ENCODE measurements around the gene SRRM5. TPM values are rescaled to one million over a fixed set of nuclear protein-coding genes. Genes with fewer than 3 reads are reported as not detected.
A peak's percentile ranks its signal among the peaks of the same experiment; 100 is the strongest.

Gene SRRM5
- polyA plus RNA-seq, 1 of the 3 experiments (the other 2 are of a cell fraction), result 0.15 TPM

DNA sequence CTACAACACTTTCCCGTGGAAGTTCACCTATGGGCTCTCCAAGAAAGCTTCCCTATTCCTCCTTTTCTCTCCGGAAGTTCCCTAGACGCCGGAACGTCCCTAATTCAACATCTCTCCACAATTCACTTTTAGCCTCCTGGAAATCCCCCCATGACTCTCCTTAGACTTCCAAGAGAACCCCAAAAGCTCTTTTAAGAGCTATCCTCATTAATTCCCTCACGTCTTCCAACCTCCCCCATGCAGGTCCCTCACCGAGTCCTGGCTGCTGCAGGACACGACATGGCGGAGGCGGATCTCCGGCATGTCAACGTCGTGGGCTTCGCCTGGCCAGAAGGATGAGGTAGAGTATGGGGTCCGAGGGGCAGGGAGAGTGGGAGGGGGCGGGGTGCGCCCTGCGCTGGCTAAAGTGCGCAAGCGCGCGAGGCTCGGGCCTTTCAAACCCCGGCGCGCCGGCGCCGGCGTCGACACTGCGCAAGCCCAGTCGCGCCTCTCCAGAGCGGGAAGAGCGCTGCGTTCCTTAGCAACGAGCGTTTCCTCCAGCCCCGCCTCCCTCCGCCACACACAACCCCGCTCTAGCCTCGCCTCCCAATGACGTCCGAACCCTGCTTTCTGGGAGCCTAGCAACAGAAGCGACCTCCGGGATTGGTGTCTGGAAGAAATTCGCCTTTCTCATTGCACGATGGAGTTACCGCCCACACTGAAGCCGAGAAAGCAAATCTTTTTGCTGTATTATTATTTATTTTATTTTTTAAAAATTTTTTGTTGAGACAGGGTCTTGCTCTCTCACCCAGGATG lies 36.5 kb upstream of the SRRM5 start, which contains the start of the genes PINLYP and XRCC1 (continued):
- TF ChIP-seq ELF1 (IDR thresholded peaks at IDR 0.05) (no peak), MXI1 (IDR thresholded peaks at IDR 0.05; ENCODE audit: low read depth, low read length) (peak; percentile 57), NRF1 (IDR thresholded peaks at IDR 0.05; ENCODE audit: low read depth, low read length) (peak; percentile 97)

DNA sequence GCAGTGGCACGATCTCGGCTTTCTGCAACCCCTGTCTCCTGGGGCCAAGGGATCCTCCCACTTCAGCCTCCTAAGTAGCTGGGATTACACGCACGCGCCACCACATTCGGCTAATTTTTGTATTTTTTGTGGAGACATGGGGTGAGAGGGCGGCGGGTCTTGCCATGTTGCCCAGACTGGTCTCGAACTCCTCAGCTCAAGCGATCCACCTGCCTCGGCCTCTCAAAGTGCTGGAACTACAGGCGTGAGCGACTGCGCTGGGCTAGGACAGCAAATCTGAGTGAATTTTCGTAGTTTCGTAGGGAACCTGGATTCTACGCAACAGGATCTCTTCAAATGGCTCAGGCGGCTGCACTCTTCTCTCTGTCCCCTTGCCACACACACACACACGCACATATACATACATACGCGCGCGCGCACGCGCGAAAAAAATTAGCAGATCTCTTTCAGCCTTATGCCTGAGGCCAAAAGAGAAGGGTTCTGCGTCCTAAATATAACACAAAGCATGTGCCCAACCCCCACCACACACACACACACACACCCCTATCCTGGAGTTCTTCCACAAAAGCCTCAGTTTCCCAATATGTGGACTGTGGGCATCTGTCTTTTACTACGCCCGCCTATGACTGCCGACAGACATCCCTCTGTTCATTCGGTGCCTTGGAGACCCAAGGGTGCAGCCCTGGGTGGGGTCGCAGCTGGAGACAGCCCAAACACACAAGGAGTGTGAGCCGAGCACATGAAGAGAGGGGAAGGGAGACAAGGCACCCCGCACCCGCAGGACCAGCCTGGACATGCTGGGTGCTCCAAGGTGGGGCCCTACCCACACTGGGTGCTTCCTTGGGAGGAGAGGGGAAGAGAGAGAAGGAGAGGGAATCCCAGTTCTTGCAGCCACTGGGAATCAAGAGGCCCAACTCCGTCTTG lies 35.7 kb upstream of the SRRM5 start:
- POLR2A ChIA-PET, result interaction anchor here (1.7 kb wide), 1 partner anchor 20 kb away, joined by 4 read pairs; the partner anchor contains the start of gene ZNF576
- H3K4me3 ChIP-seq (ENCODE audit: low read depth in 2 of 2, low read length in 1 of 2), result peak overlapping the region; percentile 38 to 59
- H3K79me2 ChIP-seq (ENCODE audit: insufficient read depth), result peaks cover 23% of the 10 kb centered on the region; the same call in 1 of the 2 replicates
- H3K36me3 ChIP-seq (replicated peaks in 1 of 2; ENCODE audit: control insufficient read depth in 1 of 2, insufficient read depth in 2 of 2, low read length in 1 of 2), result peaks cover 0 to 9% of the 10 kb centered on the region in 2 experiments
- H3K9ac ChIP-seq, result peak overlapping the region; percentile 68
- H3K9me2 ChIP-seq, result no peaks in the 10 kb centered on the region
- no peaks in the 10 kb centered on the region for H3K27me3 ChIP-seq (ENCODE audit: insufficient read depth)
- 72% methylated on average over 33 of the region's 37 CpGs for WGBS (ENCODE audit: low lambda C conversion rate)
- H3K4me2 ChIP-seq, result peak overlapping the region; percentile 77
- H3F3A ChIP-seq (replicated peaks; ENCODE audit: insufficient read depth), result no peaks in the 10 kb centered on the region
- no peak for DNase-seq
- H4K20me1 ChIP-seq (ENCODE audit: insufficient read depth), result no peaks in the 10 kb centered on the region
- CTCF ChIA-PET, result interaction anchor here (2.7 to 3.7 kb wide), 2 partner anchors 19 to 21 kb away, joined by 12 to 43 read pairs; no protein-coding TSS in a partner anchor
- peak overlapping the region; percentile 73 to 87 for H3K27ac ChIP-seq (ENCODE audit: low read depth in 2 of 2, low read length in 1 of 2)
- TF ChIP-seq, protein P1, sequence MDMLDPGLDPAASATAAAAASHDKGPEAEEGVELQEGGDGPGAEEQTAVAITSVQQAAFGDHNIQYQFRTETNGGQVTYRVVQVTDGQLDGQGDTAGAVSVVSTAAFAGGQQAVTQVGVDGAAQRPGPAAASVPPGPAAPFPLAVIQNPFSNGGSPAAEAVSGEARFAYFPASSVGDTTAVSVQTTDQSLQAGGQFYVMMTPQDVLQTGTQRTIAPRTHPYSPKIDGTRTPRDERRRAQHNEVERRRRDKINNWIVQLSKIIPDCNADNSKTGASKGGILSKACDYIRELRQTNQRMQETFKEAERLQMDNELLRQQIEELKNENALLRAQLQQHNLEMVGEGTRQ (IDR thresholded peaks at IDR 0.05; ENCODE audit: borderline replicate concordance, low read depth, low read length), result no peak
- TF ChIP-seq NRF1 (IDR thresholded peaks at IDR 0.05; ENCODE audit: low read depth, low read length), result peak; percentile 32; the same call in 1 of the 2 replicates
- no peaks in the 10 kb centered on the region for H3K9me3 ChIP-seq
- H3K4me1 ChIP-seq (ENCODE audit: control insufficient read depth in 1 of 2, insufficient read depth in 2 of 2, low read depth in 1 of 2, low read length in 1 of 2), result peaks cover 0 to 19% of the 10 kb centered on the region in 2 experiments; a peak in 1 of 4 replicates
- peak overlapping the region; percentile 100 for H2AFZ ChIP-seq (ENCODE audit: low read depth)

DNA sequence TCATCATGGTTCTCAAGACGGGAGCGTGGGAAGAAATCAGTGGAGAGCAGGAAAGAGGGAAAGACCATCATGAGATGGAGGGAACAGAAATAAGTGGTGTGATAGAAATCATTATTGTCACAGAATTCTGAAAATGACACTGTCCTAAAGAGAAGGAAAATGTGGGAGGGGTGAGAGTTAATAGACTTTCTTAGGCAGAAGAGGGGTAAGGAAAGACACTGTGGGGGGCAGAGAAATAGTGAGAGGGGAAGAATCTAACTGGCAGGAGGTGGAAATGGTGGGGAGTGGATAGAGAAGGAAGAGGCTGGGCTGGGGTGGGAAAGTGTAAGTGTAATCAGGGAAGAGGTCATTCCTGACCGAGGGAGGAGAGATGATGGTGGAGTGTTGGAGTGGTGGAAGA lies 33.1 kb upstream of the SRRM5 start:
- TF ChIP-seq, protein P2, sequence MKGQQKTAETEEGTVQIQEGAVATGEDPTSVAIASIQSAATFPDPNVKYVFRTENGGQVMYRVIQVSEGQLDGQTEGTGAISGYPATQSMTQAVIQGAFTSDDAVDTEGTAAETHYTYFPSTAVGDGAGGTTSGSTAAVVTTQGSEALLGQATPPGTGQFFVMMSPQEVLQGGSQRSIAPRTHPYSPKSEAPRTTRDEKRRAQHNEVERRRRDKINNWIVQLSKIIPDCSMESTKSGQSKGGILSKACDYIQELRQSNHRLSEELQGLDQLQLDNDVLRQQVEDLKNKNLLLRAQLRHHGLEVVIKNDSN (IDR thresholded peaks at IDR 0.05; ENCODE audit: borderline replicate concordance, low read depth), result no peak
- TF ChIP-seq RXRA (IDR thresholded peaks at IDR 0.05; ENCODE audit: borderline replicate concordance, low read depth) (no peak), YY1 (IDR thresholded peaks at IDR 0.05; ENCODE audit: low read depth) (no peak), EZH2phosphoT487 (IDR thresholded peaks at IDR 0.05; ENCODE audit: borderline replicate concordance, low read depth) (no peak), GATA2 (CRISPR knock-in tag; IDR thresholded peaks at IDR 0.05) (no peak), GABPA (IDR thresholded peaks at IDR 0.05; ENCODE audit: low read depth) (no peak)
- TF ChIP-seq, protein P3, sequence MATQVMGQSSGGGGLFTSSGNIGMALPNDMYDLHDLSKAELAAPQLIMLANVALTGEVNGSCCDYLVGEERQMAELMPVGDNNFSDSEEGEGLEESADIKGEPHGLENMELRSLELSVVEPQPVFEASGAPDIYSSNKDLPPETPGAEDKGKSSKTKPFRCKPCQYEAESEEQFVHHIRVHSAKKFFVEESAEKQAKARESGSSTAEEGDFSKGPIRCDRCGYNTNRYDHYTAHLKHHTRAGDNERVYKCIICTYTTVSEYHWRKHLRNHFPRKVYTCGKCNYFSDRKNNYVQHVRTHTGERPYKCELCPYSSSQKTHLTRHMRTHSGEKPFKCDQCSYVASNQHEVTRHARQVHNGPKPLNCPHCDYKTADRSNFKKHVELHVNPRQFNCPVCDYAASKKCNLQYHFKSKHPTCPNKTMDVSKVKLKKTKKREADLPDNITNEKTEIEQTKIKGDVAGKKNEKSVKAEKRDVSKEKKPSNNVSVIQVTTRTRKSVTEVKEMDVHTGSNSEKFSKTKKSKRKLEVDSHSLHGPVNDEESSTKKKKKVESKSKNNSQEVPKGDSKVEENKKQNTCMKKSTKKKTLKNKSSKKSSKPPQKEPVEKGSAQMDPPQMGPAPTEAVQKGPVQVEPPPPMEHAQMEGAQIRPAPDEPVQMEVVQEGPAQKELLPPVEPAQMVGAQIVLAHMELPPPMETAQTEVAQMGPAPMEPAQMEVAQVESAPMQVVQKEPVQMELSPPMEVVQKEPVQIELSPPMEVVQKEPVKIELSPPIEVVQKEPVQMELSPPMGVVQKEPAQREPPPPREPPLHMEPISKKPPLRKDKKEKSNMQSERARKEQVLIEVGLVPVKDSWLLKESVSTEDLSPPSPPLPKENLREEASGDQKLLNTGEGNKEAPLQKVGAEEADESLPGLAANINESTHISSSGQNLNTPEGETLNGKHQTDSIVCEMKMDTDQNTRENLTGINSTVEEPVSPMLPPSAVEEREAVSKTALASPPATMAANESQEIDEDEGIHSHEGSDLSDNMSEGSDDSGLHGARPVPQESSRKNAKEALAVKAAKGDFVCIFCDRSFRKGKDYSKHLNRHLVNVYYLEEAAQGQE (IDR thresholded peaks at IDR 0.05; ENCODE audit: low read depth, low read length), result no peak
- ChIA-PET POLR2A (no interaction called here), CTCF (interaction anchor here (1.2 to 1.7 kb wide), 3 partner anchors 16 to 43 kb away, joined by 3 to 15 read pairs (median 4); no protein-coding TSS in a partner anchor)
- Histone ChIP-seq H3K79me2 (ENCODE audit: insufficient read depth) (peaks cover 15% of the 10 kb centered on the region; the same call in 1 of the 2 replicates), H3K4me3 (ENCODE audit: low read depth in 2 of 2, low read length in 1 of 2) (no peak overlapping the region), H3K9me3 (no peaks in the 10 kb centered on the region), H3F3A (replicated peaks; ENCODE audit: insufficient read depth) (peaks cover 3% of the 10 kb centered on the region), H3K9me2 (no peaks in the 10 kb centered on the region), H3K36me3 (replicated peaks in 1 of 2; ENCODE audit: control insufficient read depth in 1 of 2, insufficient read depth in 2 of 2, low read length in 1 of 2) (no peaks in the 10 kb centered on the region), H4K20me1 (ENCODE audit: insufficient read depth) (no peaks in the 10 kb centered on the region), H2AFZ (ENCODE audit: low read depth) (no peak overlapping the region), H3K4me1 (ENCODE audit: control insufficient read depth in 1 of 2, insufficient read depth in 2 of 2, low read depth in 1 of 2, low read length in 1 of 2) (peaks cover 0 to 26% of the 10 kb centered on the region in 2 experiments; a peak in 1 of 4 replicates), H3K4me2 (no peak overlapping the region), H3K27me3 (ENCODE audit: insufficient read depth) (no peaks in the 10 kb centered on the region), H3K9ac (no peak overlapping the region), H3K27ac (ENCODE audit: low read depth in 2 of 2, low read length in 1 of 2) (no peak overlapping the region)
- DNase-seq, result no peak
- 88% methylated on average over 3 of the region's 3 CpGs for WGBS (ENCODE audit: low lambda C conversion rate)
